Measurements from ENCODE around the gene PRSS16. TPM values are rescaled to one million over a fixed set of nuclear protein-coding genes. Genes with fewer than 3 reads are reported as not detected.
A peak's percentile ranks its signal among the peaks of the same experiment; 100 is the strongest.
"Not testable (repeated sequence)": the region's sequence is repeated elsewhere in the genome, so short reads cannot be mapped to it uniquely, and the experiment has no call there.

Gene PRSS16
- polyA plus RNA-seq, 2 donors: 3.6 to 8.9 TPM

DNA sequence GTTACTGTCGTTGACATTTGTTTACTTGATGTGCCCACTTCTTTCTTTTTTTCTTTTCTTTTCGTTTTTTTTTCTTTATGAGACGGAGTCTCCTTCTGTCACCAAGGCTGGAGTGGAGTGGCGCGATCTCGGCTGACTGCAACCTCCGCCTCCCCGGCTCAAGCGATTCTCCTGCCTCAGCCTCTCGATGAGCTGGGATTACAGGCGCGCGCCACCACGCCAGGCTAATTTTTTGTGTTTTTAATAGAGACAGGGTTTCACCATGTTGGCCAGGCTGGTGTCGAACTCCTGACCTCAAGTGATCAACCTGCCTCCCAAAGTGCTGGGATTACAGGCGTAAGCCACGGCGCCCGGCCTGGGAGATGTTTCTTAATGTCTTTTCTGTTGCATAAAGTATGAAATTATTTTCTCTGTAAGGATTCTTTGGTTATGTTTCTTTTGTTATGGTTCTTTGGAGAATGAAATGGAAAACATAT, 33.3 kb upstream of the PRSS16 start:
- Histone ChIP-seq H3K4me3 (ENCODE audit: low read depth in 1 of 2, low read length in 2 of 2) (no peak overlapping the region), H3K36me3 (ENCODE audit: control insufficient read depth in 2 of 2, insufficient read depth in 2 of 2, low read length in 1 of 2) (no peaks in the 10 kb centered on the region), H3K4me1 (ENCODE audit: control insufficient read depth in 2 of 2, insufficient read depth in 2 of 2, low read length in 1 of 2) (no peaks in the 10 kb centered on the region), H3K27ac (ENCODE audit: low read depth in 2 of 2, low read length in 1 of 2) (no peak overlapping the region), H3K9me3 (ENCODE audit: control insufficient read depth in 2 of 2, insufficient read depth in 1 of 2, low read depth in 1 of 2, low read length in 1 of 2) (peaks cover 4 to 10% of the 10 kb centered on the region in 2 donors), H3K27me3 (ENCODE audit: control insufficient read depth in 1 of 2, insufficient read depth in 2 of 2, low read length in 2 of 2) (peaks cover 0 to 2% of the 10 kb centered on the region in 2 donors)
- 32 to 45% methylated on average over 19 of the region's 19 CpGs for WGBS, 2 donors

DNA sequence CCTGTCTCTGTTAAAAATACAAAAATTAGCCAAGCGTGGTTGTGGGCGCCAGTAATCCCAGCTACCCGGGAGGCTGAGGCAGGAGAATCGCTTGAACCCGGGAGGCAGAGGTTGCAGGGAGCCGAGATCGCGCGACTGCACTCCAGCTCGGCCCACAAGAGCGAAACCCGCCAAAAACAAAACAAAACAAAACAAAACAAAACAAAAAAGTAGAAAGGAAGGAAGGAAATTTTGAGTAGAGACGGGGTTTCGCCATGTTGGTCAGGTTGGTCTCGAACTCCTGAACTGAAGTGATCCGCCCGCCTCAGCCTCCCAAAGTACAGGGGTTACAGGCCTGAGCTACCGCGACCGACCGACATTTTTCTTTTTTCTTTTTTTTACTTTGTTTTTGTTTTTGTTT, 30.6 kb upstream of the PRSS16 start:
- no peak overlapping the region for H3K27ac ChIP-seq (ENCODE audit: low read depth in 2 of 2, low read length in 1 of 2)
- no peak overlapping the region for H3K4me3 ChIP-seq (ENCODE audit: low read depth in 1 of 2, low read length in 2 of 2)
- no peaks in the 10 kb centered on the region for H3K36me3 ChIP-seq (ENCODE audit: control insufficient read depth in 2 of 2, insufficient read depth in 2 of 2, low read length in 1 of 2)
- WGBS, 2 donors: 93 to 95% methylated on average over 21 of the region's 21 CpGs
- H3K4me1 ChIP-seq (ENCODE audit: control insufficient read depth in 2 of 2, insufficient read depth in 2 of 2, low read length in 1 of 2): no peaks in the 10 kb centered on the region
- H3K9me3 ChIP-seq (ENCODE audit: control insufficient read depth in 2 of 2, insufficient read depth in 1 of 2, low read depth in 1 of 2, low read length in 1 of 2): peaks cover 4 to 6% of the 10 kb centered on the region in 2 donors
- H3K27me3 ChIP-seq (ENCODE audit: control insufficient read depth in 1 of 2, insufficient read depth in 2 of 2, low read length in 2 of 2): peaks cover 0 to 2% of the 10 kb centered on the region in 2 donors

DNA sequence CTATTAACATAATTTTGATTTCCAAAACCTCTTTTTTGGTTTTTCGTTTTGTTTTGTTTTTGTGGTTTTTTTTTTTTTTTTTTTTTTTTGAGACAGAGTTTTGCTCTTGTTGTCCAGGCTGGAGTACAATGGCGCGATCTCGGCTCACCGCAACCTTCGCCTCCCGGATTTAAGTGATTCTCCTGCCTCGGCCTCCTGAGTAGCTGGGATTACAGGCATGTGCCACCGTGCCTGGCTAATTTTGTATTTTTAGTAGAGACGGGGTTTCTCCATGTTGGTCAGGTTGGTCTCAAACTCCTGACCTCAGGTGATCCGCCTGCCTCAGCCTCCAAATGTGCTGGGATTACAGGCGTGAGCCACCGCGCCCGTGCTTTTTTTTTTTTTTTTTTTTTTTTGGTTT, 24.5 kb upstream of the PRSS16 start:
- WGBS, 2 donors: 92 to 93% methylated on average over 15 of the region's 15 CpGs
- not testable (repeated sequence) for H3K9me3 ChIP-seq (ENCODE audit: control insufficient read depth in 2 of 2, insufficient read depth in 1 of 2, low read depth in 1 of 2, low read length in 1 of 2); H3K27me3 ChIP-seq (ENCODE audit: control insufficient read depth in 1 of 2, insufficient read depth in 2 of 2, low read length in 2 of 2); H3K4me1 ChIP-seq (ENCODE audit: control insufficient read depth in 2 of 2, insufficient read depth in 2 of 2, low read length in 1 of 2); H3K36me3 ChIP-seq (ENCODE audit: control insufficient read depth in 2 of 2, insufficient read depth in 2 of 2, low read length in 1 of 2); H3K27ac ChIP-seq (ENCODE audit: low read depth in 2 of 2, low read length in 1 of 2); H3K4me3 ChIP-seq (ENCODE audit: low read depth in 1 of 2, low read length in 2 of 2)

DNA sequence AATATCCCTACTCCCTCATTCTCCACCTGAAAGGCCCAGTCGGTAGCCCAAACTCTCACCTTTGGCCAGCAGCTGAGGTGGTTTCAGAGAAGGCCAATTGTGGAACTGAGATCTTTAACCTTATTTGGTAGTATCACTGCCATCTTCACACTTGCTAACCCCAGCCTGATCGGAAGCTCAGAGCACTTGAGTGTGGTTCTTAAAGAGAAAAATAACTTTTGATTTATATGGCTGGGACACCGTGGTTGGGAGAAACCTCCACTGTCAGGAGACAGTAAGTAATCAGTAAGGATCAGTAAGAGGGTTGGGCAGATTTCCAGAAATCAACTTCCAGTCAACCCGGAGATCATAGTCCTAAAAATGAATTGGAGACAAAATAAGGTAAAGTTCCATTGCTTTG, 22.8 kb upstream of the PRSS16 start:
- H3K27ac ChIP-seq (ENCODE audit: low read depth in 2 of 2, low read length in 1 of 2): no peak overlapping the region
- H3K4me3 ChIP-seq (ENCODE audit: low read depth in 1 of 2, low read length in 2 of 2): no peak overlapping the region
- H3K9me3 ChIP-seq (ENCODE audit: control insufficient read depth in 2 of 2, insufficient read depth in 1 of 2, low read depth in 1 of 2, low read length in 1 of 2): no peaks in the 10 kb centered on the region
- no peaks in the 10 kb centered on the region for H3K36me3 ChIP-seq (ENCODE audit: control insufficient read depth in 2 of 2, insufficient read depth in 2 of 2, low read length in 1 of 2)
- H3K27me3 ChIP-seq (ENCODE audit: control insufficient read depth in 1 of 2, insufficient read depth in 2 of 2, low read length in 2 of 2): peaks cover 2 to 5% of the 10 kb centered on the region in 2 donors
- WGBS, 2 donors: 67 to 68% methylated on average over 4 of the region's 4 CpGs
- H3K4me1 ChIP-seq (ENCODE audit: control insufficient read depth in 2 of 2, insufficient read depth in 2 of 2, low read length in 1 of 2): no peaks in the 10 kb centered on the region

DNA sequence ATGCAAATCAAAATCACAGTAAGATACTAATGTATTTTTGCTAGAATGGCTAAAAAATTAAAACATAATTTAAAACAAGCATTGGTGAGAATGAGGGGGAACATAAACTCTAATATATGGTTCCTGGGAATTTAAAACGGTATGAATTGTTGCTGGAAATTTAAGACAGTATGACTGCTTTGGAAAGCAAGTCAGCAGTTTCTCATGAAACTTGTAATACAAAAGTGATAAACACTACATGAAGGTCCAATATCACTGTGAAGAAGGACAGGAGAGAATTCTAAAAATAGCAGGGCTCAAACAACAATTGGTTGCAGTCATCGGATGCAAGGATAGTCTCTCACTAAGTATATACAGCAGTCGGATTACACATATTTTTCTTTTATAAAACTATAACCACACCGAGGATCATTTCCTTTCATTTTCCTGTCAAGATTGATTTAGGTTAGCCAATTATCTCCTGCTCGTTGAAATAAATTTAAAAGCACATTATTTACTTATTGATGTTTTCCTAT, 18.5 kb upstream of the PRSS16 start:
- no peak overlapping the region for H3K27ac ChIP-seq (ENCODE audit: low read depth in 2 of 2, low read length in 1 of 2)
- H3K4me1 ChIP-seq (ENCODE audit: control insufficient read depth in 2 of 2, insufficient read depth in 2 of 2, low read length in 1 of 2): no peaks in the 10 kb centered on the region
- WGBS, 2 donors: 63 to 68% methylated on average over 5 of the region's 5 CpGs
- H3K36me3 ChIP-seq (ENCODE audit: control insufficient read depth in 2 of 2, insufficient read depth in 2 of 2, low read length in 1 of 2): no peaks in the 10 kb centered on the region
- peaks cover 0 to 5% of the 10 kb centered on the region in 2 donors for H3K27me3 ChIP-seq (ENCODE audit: control insufficient read depth in 1 of 2, insufficient read depth in 2 of 2, low read length in 2 of 2)
- no peak overlapping the region for H3K4me3 ChIP-seq (ENCODE audit: low read depth in 1 of 2, low read length in 2 of 2)
- H3K9me3 ChIP-seq (ENCODE audit: control insufficient read depth in 2 of 2, insufficient read depth in 1 of 2, low read depth in 1 of 2, low read length in 1 of 2): no peaks in the 10 kb centered on the region

DNA sequence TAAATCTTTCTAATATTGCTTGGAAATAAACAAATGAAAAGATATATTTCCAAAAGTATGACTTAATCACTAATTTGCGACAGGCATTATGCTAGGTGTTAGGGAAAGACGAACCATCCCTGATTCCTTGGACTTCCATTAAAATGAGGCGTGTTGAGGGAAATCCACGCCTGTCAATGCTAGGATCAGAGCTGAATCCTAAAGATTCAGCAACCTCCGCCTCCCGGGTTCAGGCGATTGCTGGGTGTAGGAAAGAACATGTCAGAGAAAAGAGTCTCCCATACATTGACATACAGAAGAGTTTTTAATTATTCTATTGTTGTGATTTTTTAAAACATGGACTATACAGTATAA, 16.8 kb upstream of the PRSS16 start:
- H3K27ac ChIP-seq (ENCODE audit: low read depth in 2 of 2, low read length in 1 of 2): no peak overlapping the region
- no peaks in the 10 kb centered on the region for H3K36me3 ChIP-seq (ENCODE audit: control insufficient read depth in 2 of 2, insufficient read depth in 2 of 2, low read length in 1 of 2)
- no peaks in the 10 kb centered on the region for H3K9me3 ChIP-seq (ENCODE audit: control insufficient read depth in 2 of 2, insufficient read depth in 1 of 2, low read depth in 1 of 2, low read length in 1 of 2)
- H3K27me3 ChIP-seq (ENCODE audit: control insufficient read depth in 1 of 2, insufficient read depth in 2 of 2, low read length in 2 of 2): peaks cover 0 to 5% of the 10 kb centered on the region in 2 donors
- no peaks in the 10 kb centered on the region for H3K4me1 ChIP-seq (ENCODE audit: control insufficient read depth in 2 of 2, insufficient read depth in 2 of 2, low read length in 1 of 2)
- 26 to 42% methylated on average over 7 of the region's 7 CpGs for WGBS, 2 donors
- no peak overlapping the region for H3K4me3 ChIP-seq (ENCODE audit: low read depth in 1 of 2, low read length in 2 of 2)

DNA sequence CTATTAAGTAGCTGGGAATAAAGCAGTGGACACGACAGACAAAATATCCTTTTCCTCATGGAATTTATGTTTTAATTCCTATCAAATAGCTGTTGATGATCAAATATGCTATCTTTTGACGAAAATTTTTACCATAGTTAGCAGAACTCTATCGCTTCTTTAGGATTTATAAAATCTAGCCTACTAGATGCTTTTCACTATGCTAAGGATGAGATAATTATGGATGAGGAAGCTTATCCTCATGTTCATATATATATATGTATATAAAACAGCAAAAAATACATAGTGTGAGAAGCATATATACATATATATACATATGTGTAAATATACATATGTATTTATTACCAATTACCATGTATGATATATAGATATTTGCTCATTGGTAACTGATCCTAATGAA, 12.9 kb upstream of the PRSS16 start:
- H3K4me1 ChIP-seq (ENCODE audit: control insufficient read depth in 2 of 2, insufficient read depth in 2 of 2, low read length in 1 of 2): no peaks in the 10 kb centered on the region
- no peak overlapping the region for H3K27ac ChIP-seq (ENCODE audit: low read depth in 2 of 2, low read length in 1 of 2)
- H3K4me3 ChIP-seq (ENCODE audit: low read depth in 1 of 2, low read length in 2 of 2): no peak overlapping the region
- H3K27me3 ChIP-seq (ENCODE audit: control insufficient read depth in 1 of 2, insufficient read depth in 2 of 2, low read length in 2 of 2): peaks cover 0 to 15% of the 10 kb centered on the region in 2 donors
- H3K36me3 ChIP-seq (ENCODE audit: control insufficient read depth in 2 of 2, insufficient read depth in 2 of 2, low read length in 1 of 2): no peaks in the 10 kb centered on the region
- no peaks in the 10 kb centered on the region for H3K9me3 ChIP-seq (ENCODE audit: control insufficient read depth in 2 of 2, insufficient read depth in 1 of 2, low read depth in 1 of 2, low read length in 1 of 2)
- 63 to 71% methylated on average over 3 of the region's 3 CpGs for WGBS, 2 donors

DNA sequence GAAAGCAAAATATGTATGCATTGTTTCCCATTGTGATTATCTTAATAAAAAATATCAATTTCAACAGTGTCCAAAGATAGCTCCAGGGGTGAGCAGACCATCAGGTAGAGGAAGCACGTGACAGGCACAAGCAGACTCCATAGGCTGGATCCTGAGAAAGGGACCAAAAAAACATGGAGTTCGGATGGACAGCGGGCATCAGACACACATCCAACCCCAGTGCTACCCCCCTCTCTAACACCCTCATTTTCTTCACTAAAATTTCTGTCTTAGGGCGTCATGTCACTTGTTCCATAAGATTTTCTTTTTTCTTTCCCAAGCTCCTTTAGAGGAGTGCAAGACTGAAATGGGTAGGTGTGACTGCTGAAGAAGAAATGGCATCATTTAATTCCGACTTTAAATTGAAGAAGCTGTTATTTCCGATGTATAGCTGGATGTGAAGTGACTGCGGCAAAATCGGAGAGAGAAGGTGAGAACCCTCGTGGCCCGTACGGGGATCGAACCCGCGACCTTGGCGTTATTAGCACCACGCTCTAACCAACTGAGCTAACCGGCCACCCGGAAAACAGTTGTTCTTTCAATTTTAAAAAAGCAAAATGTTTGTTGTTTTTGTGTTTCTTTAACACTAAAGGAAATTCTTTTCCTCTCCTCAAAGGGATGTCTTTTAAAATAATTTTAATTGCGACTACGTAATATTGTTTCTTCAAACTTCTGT, 10.3 kb upstream of the PRSS16 start:
- Histone ChIP-seq H3K27me3 (ENCODE audit: control insufficient read depth in 1 of 2, insufficient read depth in 2 of 2, low read length in 2 of 2) (peaks cover 0 to 14% of the 10 kb centered on the region in 2 donors), H3K9me3 (ENCODE audit: control insufficient read depth in 2 of 2, insufficient read depth in 1 of 2, low read depth in 1 of 2, low read length in 1 of 2) (no peaks in the 10 kb centered on the region), H3K27ac (ENCODE audit: low read depth in 2 of 2, low read length in 1 of 2) (no peak overlapping the region), H3K36me3 (ENCODE audit: control insufficient read depth in 2 of 2, insufficient read depth in 2 of 2, low read length in 1 of 2) (no peaks in the 10 kb centered on the region), H3K4me1 (ENCODE audit: control insufficient read depth in 2 of 2, insufficient read depth in 2 of 2, low read length in 1 of 2) (no peaks in the 10 kb centered on the region), H3K4me3 (ENCODE audit: low read depth in 1 of 2, low read length in 2 of 2) (peak overlapping the region in 1 of 2 donors; percentile 2)
- 18 to 19% methylated on average over 20 of the region's 20 CpGs for WGBS, 2 donors

DNA sequence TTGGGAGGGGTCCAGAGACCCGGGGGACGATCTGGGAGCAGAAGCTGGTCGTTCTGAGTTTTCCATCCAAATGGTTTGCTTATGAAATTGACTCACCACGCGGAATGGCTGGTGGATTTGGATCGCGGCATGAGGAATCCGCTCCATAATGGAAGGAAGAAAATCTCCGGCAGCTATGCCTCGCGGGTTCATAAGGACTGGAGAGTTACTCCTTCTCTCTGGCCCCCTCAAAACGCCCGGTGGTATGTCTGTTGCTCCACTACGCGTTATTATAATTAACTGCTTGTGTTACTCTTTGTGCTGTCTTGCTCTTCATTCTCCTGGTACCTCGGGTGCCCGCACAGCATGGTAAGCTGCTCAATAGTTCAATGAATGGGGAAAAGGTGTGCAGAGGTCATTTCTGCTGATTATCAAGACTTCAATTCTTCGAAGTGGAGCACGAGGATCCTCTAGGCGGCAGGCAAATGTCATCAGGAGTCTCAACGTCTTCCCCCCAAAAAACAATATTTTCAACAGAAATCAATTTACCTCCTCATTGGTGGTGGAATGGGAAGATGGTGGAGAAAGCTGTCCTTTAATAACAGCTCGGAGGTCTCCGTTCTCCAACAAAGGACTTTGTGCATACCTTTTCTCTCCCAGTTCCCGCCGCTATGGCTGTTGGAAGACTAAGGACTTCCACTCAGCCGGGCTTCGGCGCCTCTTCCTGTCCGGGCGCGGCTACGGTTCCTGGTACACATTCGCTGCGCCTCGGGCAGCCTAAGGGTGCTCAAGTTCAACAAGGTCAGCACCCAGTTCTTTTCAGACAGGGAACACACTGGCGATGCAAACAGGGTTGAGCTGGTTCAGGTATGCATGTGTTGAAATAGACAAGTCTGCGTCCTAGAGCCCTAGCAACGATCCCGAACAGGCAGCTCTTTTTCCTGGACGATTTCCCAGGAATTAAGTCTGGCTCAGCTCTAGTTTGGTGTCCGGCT, 9.2 kb upstream of the PRSS16 start:
- H3K4me3 ChIP-seq (ENCODE audit: low read depth in 1 of 2, low read length in 2 of 2): peak overlapping the region in 1 of 2 donors; percentile 2
- H3K27me3 ChIP-seq (ENCODE audit: control insufficient read depth in 1 of 2, insufficient read depth in 2 of 2, low read length in 2 of 2): peaks cover 0 to 14% of the 10 kb centered on the region in 2 donors
- H3K9me3 ChIP-seq (ENCODE audit: control insufficient read depth in 2 of 2, insufficient read depth in 1 of 2, low read depth in 1 of 2, low read length in 1 of 2): no peaks in the 10 kb centered on the region
- H3K36me3 ChIP-seq (ENCODE audit: control insufficient read depth in 2 of 2, insufficient read depth in 2 of 2, low read length in 1 of 2): no peaks in the 10 kb centered on the region
- no peak overlapping the region for H3K27ac ChIP-seq (ENCODE audit: low read depth in 2 of 2, low read length in 1 of 2)
- H3K4me1 ChIP-seq (ENCODE audit: control insufficient read depth in 2 of 2, insufficient read depth in 2 of 2, low read length in 1 of 2): no peaks in the 10 kb centered on the region
- 7% methylated on average over 41 of the region's 41 CpGs for WGBS, 2 donors

Measured in esophagus (tissue), 2 donors.